Measurements from ENCODE around the gene PNO1.

The PNO1 gene

GRCh38 chr2:68185541-68186164, 28.0 kb downstream of the PNO1 start:
- no peak overlapping the region for H3K4me2 ChIP-seq (ENCODE audit: insufficient read depth, low read length, poor library complexity, severe bottlenecking)
- H2BK15ac ChIP-seq (ENCODE audit: low read length) = no peak overlapping the region
- no peak overlapping the region for H3K23ac ChIP-seq (ENCODE audit: low read depth, low read length, poor library complexity)
- H2BK5ac ChIP-seq (ENCODE audit: low read length) = no peak overlapping the region
- no peak overlapping the region for H3K4ac ChIP-seq (ENCODE audit: low read length)
- no peaks in the 10 kb centered on the region for H3K9me3 ChIP-seq (replicated peaks in 1 of 2; ENCODE audit: control insufficient read depth in 2 of 2, insufficient read depth in 1 of 2, low read depth in 1 of 2, low read length in 2 of 2)
- no peaks in the 10 kb centered on the region for H3K27me3 ChIP-seq (ENCODE audit: control insufficient read depth in 3 of 3, insufficient read depth in 3 of 3, low read depth in 1 of 3, low read length in 3 of 3)
- no peak overlapping the region for H2AK5ac ChIP-seq (ENCODE audit: low read depth, low read length)
- H2BK120ac ChIP-seq (ENCODE audit: low read depth, low read length) = no peak overlapping the region
- no peak overlapping the region for H2AFZ ChIP-seq (ENCODE audit: low read length)
- no peak overlapping the region for H3K4me3 ChIP-seq (ENCODE audit: low read length in 2 of 2)
- no CpG with 5 or more reads among the region's 5 CpGs for WGBS, 2 donors (ENCODE audit: extremely low coverage in 2 of 2, insufficient read length in 2 of 2, insufficient replicate concordance in 1 of 2)
- no peak overlapping the region for H3K18ac ChIP-seq (ENCODE audit: low read length)
- no peak overlapping the region for H3K9ac ChIP-seq (ENCODE audit: low read depth, low read length, poor library complexity)
- H4K8ac ChIP-seq (ENCODE audit: low read depth, low read length) = no peak overlapping the region
- H3K4me1 ChIP-seq (ENCODE audit: control insufficient read depth in 2 of 2, insufficient read depth in 1 of 2, low read depth in 1 of 2, low read length in 2 of 2) = no peaks in the 10 kb centered on the region
- no peak overlapping the region for H2BK12ac ChIP-seq (ENCODE audit: low read length)
- DNase-seq (ENCODE audit: low spot score) = peak; percentile 51
- no peak overlapping the region for H3K27ac ChIP-seq (replicated peaks; ENCODE audit: low read length)
- peaks cover 3 to 61% of the 10 kb centered on the region in 2 donors for H3K36me3 ChIP-seq (replicated peaks in 1 of 2; ENCODE audit: control insufficient read depth in 2 of 2, insufficient read depth in 2 of 2, low read length in 2 of 2)
- H3K79me1 ChIP-seq (ENCODE audit: low read depth, low read length) = no peaks in the 10 kb centered on the region
- no peak overlapping the region for H4K91ac ChIP-seq (ENCODE audit: low read depth, low read length, poor library complexity)
- no peak overlapping the region for H3K14ac ChIP-seq (ENCODE audit: low read length)

GRCh38 chr2:68187329-68187728, 29.6 kb downstream of the PNO1 start:
- Histone ChIP-seq H3K9ac (ENCODE audit: low read depth, low read length, poor library complexity) (no peak overlapping the region), H2AK5ac (ENCODE audit: low read depth, low read length) (no peak overlapping the region), H3K27me3 (ENCODE audit: control insufficient read depth in 3 of 3, insufficient read depth in 3 of 3, low read depth in 1 of 3, low read length in 3 of 3) (no peaks in the 10 kb centered on the region), H2BK5ac (ENCODE audit: low read length) (no peak overlapping the region), H3K14ac (ENCODE audit: low read length) (no peak overlapping the region), H2BK12ac (ENCODE audit: low read length) (no peak overlapping the region), H3K23ac (ENCODE audit: low read depth, low read length, poor library complexity) (no peak overlapping the region), H3K27ac (replicated peaks; ENCODE audit: low read length) (no peak overlapping the region), H3K4ac (ENCODE audit: low read length) (no peak overlapping the region), H2BK15ac (ENCODE audit: low read length) (no peak overlapping the region), H4K8ac (ENCODE audit: low read depth, low read length) (no peak overlapping the region), H3K36me3 (replicated peaks in 1 of 2; ENCODE audit: control insufficient read depth in 2 of 2, insufficient read depth in 2 of 2, low read length in 2 of 2) (peaks cover 3 to 46% of the 10 kb centered on the region in 2 donors), H3K4me1 (ENCODE audit: control insufficient read depth in 2 of 2, insufficient read depth in 1 of 2, low read depth in 1 of 2, low read length in 2 of 2) (no peaks in the 10 kb centered on the region), H2AFZ (ENCODE audit: low read length) (no peak overlapping the region), H2BK120ac (ENCODE audit: low read depth, low read length) (no peak overlapping the region), H3K18ac (ENCODE audit: low read length) (no peak overlapping the region), H4K91ac (ENCODE audit: low read depth, low read length, poor library complexity) (no peak overlapping the region), H3K9me3 (replicated peaks in 1 of 2; ENCODE audit: control insufficient read depth in 2 of 2, insufficient read depth in 1 of 2, low read depth in 1 of 2, low read length in 2 of 2) (no peaks in the 10 kb centered on the region), H3K79me1 (ENCODE audit: low read depth, low read length) (peaks cover 2% of the 10 kb centered on the region), H3K4me3 (ENCODE audit: low read length in 2 of 2) (no peak overlapping the region), H3K4me2 (ENCODE audit: insufficient read depth, low read length, poor library complexity, severe bottlenecking) (no peak overlapping the region)
- no peak for DNase-seq (ENCODE audit: low spot score)
- WGBS, 2 donors (ENCODE audit: extremely low coverage in 2 of 2, insufficient read length in 2 of 2, insufficient replicate concordance in 1 of 2) = no CpG with 5 or more reads among the region's 1 CpG

DNA sequence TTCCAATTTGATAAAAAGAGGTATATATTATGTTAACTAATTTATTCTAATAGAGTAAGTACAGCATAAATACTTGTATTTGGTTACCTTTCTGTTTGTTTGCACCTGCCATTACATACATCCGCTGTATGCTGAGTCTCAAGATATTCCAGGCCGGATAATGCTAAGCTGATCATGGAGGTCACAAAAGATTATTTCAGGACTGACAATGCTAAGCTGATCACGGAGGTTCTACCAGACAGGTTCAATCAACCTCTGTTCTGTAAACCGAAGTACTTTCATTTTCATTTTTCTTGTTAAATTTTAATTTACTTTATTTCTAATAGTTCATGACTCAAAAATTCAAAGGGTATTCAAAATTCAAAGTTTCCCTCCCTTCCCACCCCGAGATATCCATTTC, 31.1 kb downstream of the PNO1 start:
- no peak overlapping the region for H3K4me3 ChIP-seq (ENCODE audit: low read length in 2 of 2)
- peaks cover 2% of the 10 kb centered on the region for H3K79me1 ChIP-seq (ENCODE audit: low read depth, low read length)
- H3K23ac ChIP-seq (ENCODE audit: low read depth, low read length, poor library complexity) = no peak overlapping the region
- H3K4me1 ChIP-seq (ENCODE audit: control insufficient read depth in 2 of 2, insufficient read depth in 1 of 2, low read depth in 1 of 2, low read length in 2 of 2) = no peaks in the 10 kb centered on the region
- no peaks in the 10 kb centered on the region for H3K9me3 ChIP-seq (replicated peaks in 1 of 2; ENCODE audit: control insufficient read depth in 2 of 2, insufficient read depth in 1 of 2, low read depth in 1 of 2, low read length in 2 of 2)
- no peak overlapping the region for H2BK120ac ChIP-seq (ENCODE audit: low read depth, low read length)
- H2BK12ac ChIP-seq (ENCODE audit: low read length) = no peak overlapping the region
- no peak overlapping the region for H3K4ac ChIP-seq (ENCODE audit: low read length)
- no peak overlapping the region for H3K14ac ChIP-seq (ENCODE audit: low read length)
- no peak overlapping the region for H3K4me2 ChIP-seq (ENCODE audit: insufficient read depth, low read length, poor library complexity, severe bottlenecking)
- WGBS, 2 donors (ENCODE audit: extremely low coverage in 2 of 2, insufficient read length in 2 of 2, insufficient replicate concordance in 1 of 2) = no CpG with 5 or more reads among the region's 5 CpGs
- H3K9ac ChIP-seq (ENCODE audit: low read depth, low read length, poor library complexity) = no peak overlapping the region
- no peak overlapping the region for H3K27ac ChIP-seq (replicated peaks; ENCODE audit: low read length)
- H3K36me3 ChIP-seq (replicated peaks in 1 of 2; ENCODE audit: control insufficient read depth in 2 of 2, insufficient read depth in 2 of 2, low read length in 2 of 2) = peaks cover 1 to 31% of the 10 kb centered on the region in 2 donors
- H4K8ac ChIP-seq (ENCODE audit: low read depth, low read length) = no peak overlapping the region
- DNase-seq (ENCODE audit: low spot score) = no peak
- no peak overlapping the region for H4K91ac ChIP-seq (ENCODE audit: low read depth, low read length, poor library complexity)
- no peaks in the 10 kb centered on the region for H3K27me3 ChIP-seq (ENCODE audit: control insufficient read depth in 3 of 3, insufficient read depth in 3 of 3, low read depth in 1 of 3, low read length in 3 of 3)
- no peak overlapping the region for H2AFZ ChIP-seq (ENCODE audit: low read length)
- no peak overlapping the region for H2BK15ac ChIP-seq (ENCODE audit: low read length)
- no peak overlapping the region for H2AK5ac ChIP-seq (ENCODE audit: low read depth, low read length)
- H2BK5ac ChIP-seq (ENCODE audit: low read length) = no peak overlapping the region
- H3K18ac ChIP-seq (ENCODE audit: low read length) = no peak overlapping the region

DNA sequence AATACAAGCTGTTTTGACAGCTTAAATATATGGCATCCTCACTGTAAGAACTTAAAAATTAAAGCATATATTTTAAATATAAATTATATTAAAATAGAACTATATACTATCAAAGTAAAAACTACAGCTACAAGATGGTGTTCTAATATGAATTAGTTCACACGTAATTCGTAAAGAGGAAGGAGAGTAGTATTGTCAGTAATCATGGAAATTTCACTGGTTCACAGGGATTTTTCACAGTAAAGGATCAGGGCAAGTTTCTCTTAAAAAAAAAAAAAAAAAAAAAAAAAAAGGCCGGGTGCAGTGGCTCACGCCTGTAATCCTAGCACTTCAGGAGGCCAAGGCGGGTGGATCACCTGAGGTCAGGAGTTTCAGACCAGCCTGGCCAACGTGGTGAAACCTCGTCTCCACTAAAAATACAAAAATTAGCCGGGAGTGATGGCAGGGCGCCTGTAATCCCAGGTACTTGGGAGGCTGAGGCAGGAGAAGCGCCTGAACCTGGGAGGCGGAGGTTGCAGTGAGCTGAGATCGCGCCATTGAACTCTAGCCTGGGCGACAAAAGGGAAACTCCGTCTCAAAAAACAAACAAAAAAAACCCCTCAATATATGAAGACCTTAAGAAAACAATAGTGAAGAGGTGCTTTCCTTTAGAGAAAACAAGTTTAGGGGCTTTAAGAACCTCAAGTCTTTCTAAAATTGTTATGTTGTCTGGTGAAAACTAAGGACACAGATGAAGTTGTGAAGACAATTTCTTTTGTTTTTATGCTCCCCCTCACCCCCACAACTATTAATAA, 32.5 kb downstream of the PNO1 start:
- Histone ChIP-seq H2AK5ac (ENCODE audit: low read depth, low read length) (no peak overlapping the region), H3K27me3 (ENCODE audit: control insufficient read depth in 3 of 3, insufficient read depth in 3 of 3, low read depth in 1 of 3, low read length in 3 of 3) (no peaks in the 10 kb centered on the region), H3K36me3 (replicated peaks in 1 of 2; ENCODE audit: control insufficient read depth in 2 of 2, insufficient read depth in 2 of 2, low read length in 2 of 2) (peaks cover 0 to 18% of the 10 kb centered on the region in 2 donors), H4K8ac (ENCODE audit: low read depth, low read length) (no peak overlapping the region), H3K4ac (ENCODE audit: low read length) (no peak overlapping the region), H3K14ac (ENCODE audit: low read length) (no peak overlapping the region), H3K9ac (ENCODE audit: low read depth, low read length, poor library complexity) (no peak overlapping the region), H3K4me1 (ENCODE audit: control insufficient read depth in 2 of 2, insufficient read depth in 1 of 2, low read depth in 1 of 2, low read length in 2 of 2) (no peaks in the 10 kb centered on the region), H2BK12ac (ENCODE audit: low read length) (no peak overlapping the region), H3K23ac (ENCODE audit: low read depth, low read length, poor library complexity) (no peak overlapping the region), H3K27ac (replicated peaks; ENCODE audit: low read length) (no peak overlapping the region), H3K4me3 (ENCODE audit: low read length in 2 of 2) (no peak overlapping the region), H2BK120ac (ENCODE audit: low read depth, low read length) (no peak overlapping the region), H2AFZ (ENCODE audit: low read length) (no peak overlapping the region), H3K4me2 (ENCODE audit: insufficient read depth, low read length, poor library complexity, severe bottlenecking) (no peak overlapping the region), H3K9me3 (replicated peaks in 1 of 2; ENCODE audit: control insufficient read depth in 2 of 2, insufficient read depth in 1 of 2, low read depth in 1 of 2, low read length in 2 of 2) (no peaks in the 10 kb centered on the region), H2BK5ac (ENCODE audit: low read length) (no peak overlapping the region), H3K79me1 (ENCODE audit: low read depth, low read length) (peaks cover 2% of the 10 kb centered on the region), H4K91ac (ENCODE audit: low read depth, low read length, poor library complexity) (no peak overlapping the region), H2BK15ac (ENCODE audit: low read length) (no peak overlapping the region), H3K18ac (ENCODE audit: low read length) (no peak overlapping the region)
- DNase-seq (ENCODE audit: low spot score) = no peak
- no CpG with 5 or more reads among the region's 15 CpGs for WGBS, 2 donors (ENCODE audit: extremely low coverage in 2 of 2, insufficient read length in 2 of 2, insufficient replicate concordance in 1 of 2)
